ENCODE measurements around the gene MCRIP1. TPM values are rescaled to one million over a fixed set of nuclear protein-coding genes. Genes with fewer than 3 reads are reported as not detected.
A peak's percentile ranks its signal among the peaks of the same experiment; 100 is the strongest.

MCRIP1 gene
- total and polyA plus RNA-seq, 11 donors, result 74.8 to 266 (median 105) TPM

- intact Hi-C loops (cut with DNase I), result loop anchor here in 2 of 10 donors (10.0 kb wide), 2 partner anchors 157 to 353 kb away; partner anchors contain the start of genes ACTG1 (in 1 of the 2), CENPX (in 1 of the 2) and LRRC45 (in 1 of the 2)
Measured at GRCh38 chr17:81867170-81867990, 34.3 kb upstream of the MCRIP1 start.

GRCh38 chr17:81866440-81867169 is 33.5 kb upstream of the MCRIP1 start:
- ATAC-seq, result no peak
- intact Hi-C loops (cut with DNase I), result loop anchor here in 2 of 10 donors (10.0 kb wide), 2 partner anchors 158 to 352 kb away; partner anchors contain the start of genes ACTG1 (in 1 of the 2), CENPX (in 1 of the 2) and LRRC45 (in 1 of the 2)
- TF ChIP-seq, protein P1, sequence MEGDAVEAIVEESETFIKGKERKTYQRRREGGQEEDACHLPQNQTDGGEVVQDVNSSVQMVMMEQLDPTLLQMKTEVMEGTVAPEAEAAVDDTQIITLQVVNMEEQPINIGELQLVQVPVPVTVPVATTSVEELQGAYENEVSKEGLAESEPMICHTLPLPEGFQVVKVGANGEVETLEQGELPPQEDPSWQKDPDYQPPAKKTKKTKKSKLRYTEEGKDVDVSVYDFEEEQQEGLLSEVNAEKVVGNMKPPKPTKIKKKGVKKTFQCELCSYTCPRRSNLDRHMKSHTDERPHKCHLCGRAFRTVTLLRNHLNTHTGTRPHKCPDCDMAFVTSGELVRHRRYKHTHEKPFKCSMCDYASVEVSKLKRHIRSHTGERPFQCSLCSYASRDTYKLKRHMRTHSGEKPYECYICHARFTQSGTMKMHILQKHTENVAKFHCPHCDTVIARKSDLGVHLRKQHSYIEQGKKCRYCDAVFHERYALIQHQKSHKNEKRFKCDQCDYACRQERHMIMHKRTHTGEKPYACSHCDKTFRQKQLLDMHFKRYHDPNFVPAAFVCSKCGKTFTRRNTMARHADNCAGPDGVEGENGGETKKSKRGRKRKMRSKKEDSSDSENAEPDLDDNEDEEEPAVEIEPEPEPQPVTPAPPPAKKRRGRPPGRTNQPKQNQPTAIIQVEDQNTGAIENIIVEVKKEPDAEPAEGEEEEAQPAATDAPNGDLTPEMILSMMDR (IDR thresholded peaks at IDR 0.05), result no peak
- no peak for TF ChIP-seq POLR2A (IDR thresholded peaks at IDR 0.05)
- WGBS, 4 donors, result 68 to 76% (median 72%) methylated on average over 3 to 18 of the region's 18 CpGs
- Histone ChIP-seq H3K27me3 (no peaks in the 10 kb centered on the region), H3K27ac (peak overlapping the region in 7 of 12 donors; percentile 25 to 98 (median 35)), H3K4me1 (peaks cover 4 to 70% (median 60%) of the 10 kb centered on the region in 12 donors), H3K36me3 (peaks cover 0 to 51% (median 22%) of the 10 kb centered on the region in 9 donors), H3K9me3 (no peaks in the 10 kb centered on the region), H3K4me3 (no peak overlapping the region)
- DNase-seq, result no peak

More at GRCh38 chr17:81867170-81867990, 34.3 kb upstream of the MCRIP1 start:
- 47 to 69% (median 56%) methylated on average over 22 to 23 of the region's 23 CpGs for WGBS, 4 donors
- H3K4me1 ChIP-seq, result peaks cover 4 to 69% (median 58%) of the 10 kb centered on the region in 12 donors
- ATAC-seq, result peak in 3 of 4 donors; percentile 0 to 8 (median 1)
- peaks cover 0 to 51% (median 22%) of the 10 kb centered on the region in 9 donors for H3K36me3 ChIP-seq
- DNase-seq, result no peak
- H3K27ac ChIP-seq, result peak overlapping the region in 8 of 12 donors; percentile 1 to 98 (median 32)
- no peaks in the 10 kb centered on the region for H3K27me3 ChIP-seq
- no peak overlapping the region for H3K4me3 ChIP-seq
- no peaks in the 10 kb centered on the region for H3K9me3 ChIP-seq
- no peak for TF ChIP-seq POLR2A (IDR thresholded peaks at IDR 0.05)
- TF ChIP-seq, protein P1 (IDR thresholded peaks at IDR 0.05), result no peak

DNA sequence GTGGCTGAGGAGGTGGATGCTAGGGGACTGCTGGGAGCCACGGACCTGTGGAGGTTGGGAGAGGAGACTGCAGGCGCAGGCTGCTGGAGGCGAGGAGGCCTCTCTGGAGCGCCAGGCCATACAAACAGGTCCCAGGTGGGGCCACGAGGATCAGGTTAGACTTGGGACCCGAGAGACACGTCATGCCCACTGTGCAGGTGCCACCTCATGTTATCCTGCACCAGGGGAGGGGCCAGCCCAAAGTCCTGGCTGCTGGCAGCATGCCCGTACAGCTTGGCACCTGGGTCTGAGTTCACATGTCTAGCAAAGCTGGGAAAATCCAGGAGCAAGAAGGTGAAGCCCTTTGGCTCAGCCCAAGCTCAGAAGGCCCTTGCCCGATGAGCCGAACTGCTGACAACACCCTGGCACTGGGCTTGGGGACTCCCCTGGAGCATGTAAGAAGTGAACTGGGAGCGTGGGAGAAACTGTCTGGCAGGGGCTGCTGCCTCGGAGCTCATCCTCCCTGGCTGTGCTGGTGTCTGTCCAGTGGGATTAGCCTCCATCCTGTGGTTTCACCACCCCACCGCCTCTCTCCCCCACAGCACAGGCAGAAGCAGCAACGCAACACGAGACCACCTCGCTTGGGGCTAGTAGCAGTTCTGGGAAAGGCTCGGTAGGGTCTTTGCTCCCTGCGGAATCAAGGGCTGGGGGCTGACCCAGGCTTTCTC is 32.8 kb upstream of the MCRIP1 start:
- 61 to 68% (median 66%) methylated on average over 17 to 18 of the region's 18 CpGs for WGBS, 4 donors
- peaks cover 4 to 73% (median 62%) of the 10 kb centered on the region in 12 donors for H3K4me1 ChIP-seq
- peak overlapping the region in 4 of 12 donors; percentile 20 to 98 (median 48) for H3K27ac ChIP-seq
- H3K36me3 ChIP-seq, result peaks cover 0 to 51% (median 22%) of the 10 kb centered on the region in 9 donors
- no peaks in the 10 kb centered on the region for H3K9me3 ChIP-seq
- no peak overlapping the region for H3K4me3 ChIP-seq
- no peak for DNase-seq
- H3K27me3 ChIP-seq, result no peaks in the 10 kb centered on the region
- TF ChIP-seq POLR2A (IDR thresholded peaks at IDR 0.05), result no peak
- TF ChIP-seq, protein P1 (IDR thresholded peaks at IDR 0.05), result no peak
- intact Hi-C loops (cut with DNase I), result loop anchor here in 2 of 10 donors (10.0 kb wide), 2 partner anchors 159 to 351 kb away; partner anchors contain the start of genes ACTG1 (in 1 of the 2), CENPX (in 1 of the 2) and LRRC45 (in 1 of the 2)
- ATAC-seq, result no peak

Measured in heart left ventricle (tissue), 16 donors.